Body of pancreas (tissue), 4 donors: ENCODE results near the gene SLC6A19. TPM values are rescaled to one million over a fixed set of nuclear protein-coding genes. Genes with fewer than 3 reads are reported as not detected.

Source experiments
- ATAC-seq: fragments of 150-250 bp; one replicate; pipeline ENCODE4 v1.9.1; 2016
- DNase-seq, 4 donors: peaks; one replicate each; pipeline ENCODE4 v3.0.0-alpha.2; 2019
- H3K27ac ChIP-seq, 4 donors: fragments of 200-600 bp; sonication (generic); 1 replicate in 3 of 4; 2 replicates in 1 of 4; pipeline versions ENCODE4 v1.5.1 to v1.6.1; 2016 to 2019; ENCODE audit warnings: mild to moderate bottlenecking in 1 of 4, mixed read lengths in 1 of 4, moderate library complexity in 1 of 4
- H3K27me3 ChIP-seq, 2 donors: fragments of 200-600 bp; sonication (generic); one replicate each; pipeline ENCODE4 v1.6.0; 2016; ENCODE audit warnings: mild to moderate bottlenecking in 1 of 2
- H3K36me3 ChIP-seq, 2 donors: fragments of 200-600 bp; sonication (generic); replicated peaks in 1 of 2; 2 replicates each; pipeline ENCODE4 v1.5.1; 2016; ENCODE audit warnings: low read depth in 2 of 2; ENCODE audit not compliant: insufficient read depth in 1 of 2
- H3K4me1 ChIP-seq: fragments of 200-600 bp; sonication (generic); one replicate; pipeline ENCODE4 v1.6.0; 2016
- H3K4me3 ChIP-seq, 2 donors: fragments of 200-600 bp; sonication (generic); 1 replicate in 1 of 2; 2 replicates in 1 of 2; pipeline ENCODE4 v1.5.1; 2016 to 2019
- H3K9me3 ChIP-seq, 3 donors: fragments of 200-600 bp; sonication (generic); 1 replicate in 2 of 3; 2 replicates in 1 of 3; pipeline ENCODE4 v1.5.1; 2016
- POLR2A ChIP-seq, 3 donors: fragments of 450-650 bp; IDR thresholded peaks; one replicate each; pipeline ENCODE4 v1.6.1; 2016; ENCODE audit warnings: antibody characterized with exemption in 3 of 3, mild to moderate bottlenecking in 2 of 3
- WGBS, 2 donors: methylation state at CpG; one replicate each; pipeline ENCODE4 v1.1.5; 2017; 5-methylcytosine and 5-hydroxymethylcytosine counted together
- intact Hi-C: fragments of 100-400 bp; cut with DNase I; formaldehyde crosslinking; loops from one replicate; pipeline ENCODE4 v1.15.1; 2023
- total RNA-seq, 2 donors: library from RNA; depleted of rRNA; stranded (reverse); fragments of >200 nt; gene quantifications; one replicate each; pipeline ENCODE4 v1.1.0, GENCODE V29; 2016
- TF ChIP-seq, protein P1 (sequence below), 7 experiments: fragments of 450-650 bp in 4 of 7; fragments of 200-600 bp in 3 of 7; sonication (generic) in 3 of 7; IDR thresholded peaks; one replicate each; pipeline ENCODE4 v1.5.1; 2016 to 2019; ENCODE audit warnings: antibody characterized with exemption in 7 of 7

SLC6A19 gene
- total RNA-seq, 2 donors from 2014 or later: 0.66 to 1.3 TPM

DNA sequence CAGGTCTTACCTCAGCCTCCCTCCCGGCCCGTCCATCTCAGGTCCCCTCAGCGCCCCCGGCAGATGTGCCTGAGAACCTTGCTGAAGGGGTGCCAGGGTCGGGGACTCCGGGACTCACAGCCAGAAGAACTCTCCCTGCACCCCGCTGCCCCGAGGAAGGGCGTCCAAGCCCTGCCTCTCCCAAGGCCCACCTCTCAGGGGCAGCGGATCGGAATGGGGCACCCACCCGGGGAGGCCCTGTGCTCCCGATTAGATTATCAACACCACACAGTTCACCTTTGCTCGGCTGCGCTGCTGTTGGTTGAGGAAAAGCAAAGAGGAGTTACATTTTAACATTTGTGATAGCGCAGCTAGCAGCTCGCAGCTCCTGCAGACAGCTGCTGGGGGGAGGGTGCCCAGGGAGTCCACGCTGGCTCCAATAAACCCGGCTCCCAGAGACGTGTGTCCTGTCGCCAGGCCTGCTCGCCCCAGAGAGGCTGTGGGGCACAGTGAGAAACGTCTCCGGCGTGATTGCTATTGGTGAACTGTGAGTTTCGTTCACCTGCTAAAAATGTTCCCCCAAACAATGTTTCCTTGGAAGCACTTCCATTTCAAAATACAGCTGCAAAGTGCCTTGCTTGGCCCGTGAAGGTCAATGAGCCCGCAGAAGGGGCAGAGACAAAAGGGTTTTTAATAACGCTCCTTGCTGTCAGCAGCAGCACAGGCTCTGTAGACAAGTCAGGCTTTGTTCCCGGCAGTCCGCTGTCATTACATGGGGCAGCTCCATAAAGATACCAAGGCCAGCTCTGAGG is 18.6 kb upstream of the SLC6A19 start:
- Histone ChIP-seq H3K9me3 (no peaks in the 10 kb centered on the region), H3K27ac (peak overlapping the region; percentile 90 to 92 (median 92)), H3K36me3 (no peaks in the 10 kb centered on the region), H3K4me3 (no peak overlapping the region), H3K27me3 (no peaks in the 10 kb centered on the region), H3K4me1 (peaks cover 72% of the 10 kb centered on the region)
- DNase-seq: peak; percentile 63 to 82 (median 78)
- ATAC-seq: peak; percentile 45
- TF ChIP-seq POLR2A (IDR thresholded peaks at IDR 0.05): peak; percentile 10 to 66 (median 63)
- TF ChIP-seq, protein P1, sequence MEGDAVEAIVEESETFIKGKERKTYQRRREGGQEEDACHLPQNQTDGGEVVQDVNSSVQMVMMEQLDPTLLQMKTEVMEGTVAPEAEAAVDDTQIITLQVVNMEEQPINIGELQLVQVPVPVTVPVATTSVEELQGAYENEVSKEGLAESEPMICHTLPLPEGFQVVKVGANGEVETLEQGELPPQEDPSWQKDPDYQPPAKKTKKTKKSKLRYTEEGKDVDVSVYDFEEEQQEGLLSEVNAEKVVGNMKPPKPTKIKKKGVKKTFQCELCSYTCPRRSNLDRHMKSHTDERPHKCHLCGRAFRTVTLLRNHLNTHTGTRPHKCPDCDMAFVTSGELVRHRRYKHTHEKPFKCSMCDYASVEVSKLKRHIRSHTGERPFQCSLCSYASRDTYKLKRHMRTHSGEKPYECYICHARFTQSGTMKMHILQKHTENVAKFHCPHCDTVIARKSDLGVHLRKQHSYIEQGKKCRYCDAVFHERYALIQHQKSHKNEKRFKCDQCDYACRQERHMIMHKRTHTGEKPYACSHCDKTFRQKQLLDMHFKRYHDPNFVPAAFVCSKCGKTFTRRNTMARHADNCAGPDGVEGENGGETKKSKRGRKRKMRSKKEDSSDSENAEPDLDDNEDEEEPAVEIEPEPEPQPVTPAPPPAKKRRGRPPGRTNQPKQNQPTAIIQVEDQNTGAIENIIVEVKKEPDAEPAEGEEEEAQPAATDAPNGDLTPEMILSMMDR (IDR thresholded peaks at IDR 0.05): no peak
- intact Hi-C loops: no loop called here
- WGBS, 2 donors: 8 to 17% methylated on average over 7 to 31 of the region's 31 CpGs

DNA sequence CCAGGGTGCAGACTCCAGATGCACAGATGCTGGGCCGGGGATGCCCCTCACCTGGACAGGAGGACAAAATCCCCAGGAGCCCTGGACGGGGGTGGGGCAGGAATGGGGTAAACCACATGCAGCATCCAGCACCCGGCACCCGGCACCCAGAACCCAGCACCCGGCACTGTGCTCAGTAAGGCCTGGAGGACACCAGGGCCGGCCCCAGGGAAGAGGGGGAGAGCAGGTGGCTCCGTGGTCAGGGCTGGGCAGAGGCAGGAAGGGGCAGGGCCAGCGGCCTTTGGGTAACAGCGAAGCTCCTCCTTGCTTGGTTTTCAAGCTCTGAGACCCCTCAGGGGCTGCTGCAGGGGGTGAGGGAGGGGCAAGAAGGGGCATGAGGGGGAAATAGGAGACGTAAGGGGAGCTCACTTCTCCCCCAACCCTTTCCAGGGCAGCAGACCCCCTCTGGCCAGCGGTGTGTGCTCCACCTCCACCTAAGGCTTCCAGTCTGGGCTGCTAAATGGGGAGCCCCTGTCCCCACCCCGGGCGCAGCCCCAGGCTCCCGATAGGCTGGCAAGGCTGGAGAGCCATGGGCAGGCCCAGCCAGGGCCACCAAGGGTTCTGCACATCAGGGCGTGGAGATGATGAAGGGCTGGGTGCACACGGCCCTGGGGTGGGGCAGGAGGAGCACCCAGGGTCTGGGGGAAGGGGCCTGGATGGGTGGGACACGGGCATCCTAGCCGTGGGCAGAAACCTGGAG is 17.8 kb upstream of the SLC6A19 start:
- DNase-seq (no peak), ATAC-seq (peak; percentile 5)
- TF ChIP-seq, protein P1 (IDR thresholded peaks at IDR 0.05): no peak
- TF ChIP-seq POLR2A (IDR thresholded peaks at IDR 0.05): no peak
- Histone ChIP-seq H3K4me3 (no peak overlapping the region), H3K27ac (peak overlapping the region; percentile 90 to 92 (median 92)), H3K9me3 (no peaks in the 10 kb centered on the region), H3K4me1 (peaks cover 80% of the 10 kb centered on the region), H3K36me3 (no peaks in the 10 kb centered on the region), H3K27me3 (no peaks in the 10 kb centered on the region)
- intact Hi-C loops: no loop called here
- 49 to 60% methylated on average over 13 to 18 of the region's 18 CpGs for WGBS, 2 donors

DNA sequence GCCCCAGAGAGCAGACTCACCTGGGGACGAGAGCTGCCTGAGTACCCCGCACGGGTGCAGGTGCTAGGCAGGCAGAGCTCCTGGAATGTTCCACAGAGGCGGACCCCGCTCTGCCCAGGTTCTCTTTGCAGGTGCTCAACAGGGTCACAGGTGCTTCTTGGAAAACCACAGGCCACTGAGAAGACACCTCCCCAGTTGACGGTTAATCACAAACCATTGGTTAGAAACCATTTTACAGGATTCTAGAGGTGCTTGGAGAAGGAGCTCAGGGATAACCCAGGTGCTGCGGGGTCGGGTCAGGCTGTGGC is 17.3 kb upstream of the SLC6A19 start:
- Histone ChIP-seq H3K27ac (peak overlapping the region; percentile 90 to 92 (median 92)), H3K27me3 (no peaks in the 10 kb centered on the region), H3K4me1 (peaks cover 84% of the 10 kb centered on the region), H3K4me3 (no peak overlapping the region), H3K36me3 (no peaks in the 10 kb centered on the region), H3K9me3 (no peaks in the 10 kb centered on the region)
- TF ChIP-seq, protein P1 (IDR thresholded peaks at IDR 0.05): no peak
- no peak for TF ChIP-seq POLR2A (IDR thresholded peaks at IDR 0.05)
- peak in 2 of 4 donors; percentile 1 to 2 for DNase-seq
- intact Hi-C loops: no loop called here
- 83 to 90% methylated on average over 5 to 8 of the region's 8 CpGs for WGBS, 2 donors
- ATAC-seq: no peak

DNA sequence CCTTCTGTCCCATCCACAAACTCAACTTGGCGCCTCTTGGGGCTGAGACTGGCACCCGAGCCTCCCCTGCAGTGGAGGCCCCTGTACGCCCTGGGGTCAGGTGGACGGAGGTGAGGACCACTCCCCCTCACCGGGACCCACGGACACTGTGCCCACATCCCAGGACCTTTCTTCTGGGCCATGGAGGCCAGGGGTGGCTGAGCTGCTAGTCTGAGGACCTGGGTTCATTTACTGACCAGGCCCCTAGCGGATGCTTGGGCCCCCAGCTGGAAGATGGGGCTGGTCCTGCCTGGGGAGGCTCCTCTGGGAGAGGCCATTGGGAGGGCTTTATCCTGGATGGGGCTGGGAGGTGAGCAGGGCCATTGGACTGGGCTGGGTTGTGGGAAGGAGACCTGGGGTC is 16.9 kb upstream of the SLC6A19 start:
- Histone ChIP-seq H3K4me3 (no peak overlapping the region), H3K9me3 (no peaks in the 10 kb centered on the region), H3K4me1 (peaks cover 84% of the 10 kb centered on the region), H3K36me3 (no peaks in the 10 kb centered on the region), H3K27ac (peak overlapping the region; percentile 90 to 92 (median 92)), H3K27me3 (no peaks in the 10 kb centered on the region)
- ATAC-seq (no peak), DNase-seq (peak in 2 of 4 donors; percentile 1 to 3)
- intact Hi-C loops: no loop called here
- no peak for TF ChIP-seq POLR2A (IDR thresholded peaks at IDR 0.05)
- TF ChIP-seq, protein P1 (IDR thresholded peaks at IDR 0.05): no peak
- 91% methylated on average over 7 of the region's 7 CpGs; no CpG with 5 or more reads in 1 of the 2 donors for WGBS, 2 donors
